Suppressor macrophage treated with lipopolysaccharide for 1 hour (primary cell): Measurements from ENCODE around the gene ACTR8.
A peak's percentile ranks its signal among the peaks of the same experiment; 100 is the strongest.

Experiments
- DNase-seq, 3 donors: peaks; one replicate each; pipeline ENCODE4 v3.0.0-alpha.2; 2020 to 2022

Gene ACTR8

GRCh38 chr3:53833700-53834099 is 48.3 kb downstream of the ACTR8 start:
- DNase-seq, result peak in 2 of 3 donors; percentile 13 to 31

GRCh38 chr3:53833053-53833645 is 48.8 kb downstream of the ACTR8 start:
- DNase-seq, result no peak

GRCh38 chr3:53830944-53831343 is 51.0 kb downstream of the ACTR8 start:
- no peak for DNase-seq

GRCh38 chr3:53829605-53830004 is 52.3 kb downstream of the ACTR8 start:
- no peak for DNase-seq

GRCh38 chr3:53828581-53828980 is 53.4 kb downstream of the ACTR8 start:
- peak; percentile 24 to 39 (median 33) for DNase-seq

GRCh38 chr3:53826048-53826447 is 55.9 kb downstream of the ACTR8 start:
- DNase-seq, result no peak

- no peak for DNase-seq
Measured at GRCh38 chr3:53824795-53825194, 57.2 kb downstream of the ACTR8 start.

GRCh38 chr3:53823956-53824657 is 57.8 kb downstream of the ACTR8 start:
- no peak for DNase-seq

- no peak for DNase-seq
Measured at GRCh38 chr3:53823026-53823955, 58.7 kb downstream of the ACTR8 start.

- DNase-seq, result no peak
Measured at GRCh38 chr3:53822331-53822741, 59.6 kb downstream of the ACTR8 start.

- DNase-seq, result no peak
Measured at GRCh38 chr3:53821631-53822121, 60.3 kb downstream of the ACTR8 start.

GRCh38 chr3:53820756-53821580 is 61.0 kb downstream of the ACTR8 start:
- no peak for DNase-seq

- DNase-seq, result no peak
Measured at GRCh38 chr3:53820084-53820483, 61.9 kb downstream of the ACTR8 start.

GRCh38 chr3:53819163-53819868 is 62.6 kb downstream of the ACTR8 start:
- DNase-seq, result no peak

- DNase-seq, result no peak
Measured at GRCh38 chr3:53818221-53819162, 63.5 kb downstream of the ACTR8 start.

- no peak for DNase-seq
Measured at GRCh38 chr3:53817809-53818208, 64.1 kb downstream of the ACTR8 start.

GRCh38 chr3:53817211-53817610 is 64.7 kb downstream of the ACTR8 start:
- DNase-seq, result no peak
